HEK293T (cell line): ENCODE results near the gene EIF3D.

Source experiments
- FOXK2 ChIP-seq: fragments of 450-650 bp; IDR thresholded peaks from 2 replicates; pipeline ENCODE4 v1.6.1; 2016; ENCODE audit warnings: mild to moderate bottlenecking
- SP1 ChIP-seq: fragments of 450-650 bp; IDR thresholded peaks from 2 replicates; pipeline ENCODE4 v1.6.1; 2017
- TARDBP ChIP-seq: fragments of 450-650 bp; IDR thresholded peaks from 2 replicates; pipeline ENCODE4 v1.6.1; 2016
- ZNF384 ChIP-seq: fragments of 450-650 bp; IDR thresholded peaks from 2 replicates; pipeline ENCODE4 v1.6.1; 2016

- no peak for TF ChIP-seq ZNF384
- no peak for TF ChIP-seq TARDBP
- TF ChIP-seq FOXK2: no peak
- no peak for TF ChIP-seq SP1
Observed at GRCh38 chr22:36475341-36475740, 53.6 kb downstream of the EIF3D start.
